GM19438 (cell line): Measurements from ENCODE around the gene TCF19.
"Not testable (repeated sequence)": the region's sequence is repeated elsewhere in the genome, so short reads cannot be mapped to it uniquely, and the experiment has no call there.

ENCODE experiments used
- ATAC-seq: cut with Tn5 transposase; IDR thresholded peaks from one replicate; pipeline ENCODE4 v1.9.1; 2021; ENCODE audit warnings: low read depth; ENCODE audit not compliant: unreplicated experiment

The TCF19 gene

GRCh38 chr6:31175971-31176370 is 17.6 kb downstream of the TCF19 start:
- ATAC-seq: no peak

- ATAC-seq: no peak
These were observed 20.0 kb downstream of the TCF19 start for GRCh38 chr6:31178143-31179041.

- no peak for ATAC-seq
These were observed 20.6 kb downstream of the TCF19 start for GRCh38 chr6:31179042-31179386.

GRCh38 chr6:31179896-31180295 is 21.5 kb downstream of the TCF19 start:
- no peak for ATAC-seq

- no peak for ATAC-seq
These were observed 22.1 kb downstream of the TCF19 start for GRCh38 chr6:31180500-31180899.

- ATAC-seq: not testable (repeated sequence)
These were observed 24.9 kb downstream of the TCF19 start for GRCh38 chr6:31183287-31183686.

- ATAC-seq: not testable (repeated sequence)
These were observed 25.5 kb downstream of the TCF19 start for GRCh38 chr6:31183859-31184258.

- not testable (repeated sequence) for ATAC-seq
These were observed 27.3 kb downstream of the TCF19 start for GRCh38 chr6:31185695-31186051.

- ATAC-seq: no peak
These were observed 27.8 kb downstream of the TCF19 start for GRCh38 chr6:31186052-31186734.

GRCh38 chr6:31187780-31188194 is 29.4 kb downstream of the TCF19 start:
- no peak for ATAC-seq

GRCh38 chr6:31189223-31189622 is 30.8 kb downstream of the TCF19 start:
- not testable (repeated sequence) for ATAC-seq

GRCh38 chr6:31190488-31190887 is 32.1 kb downstream of the TCF19 start:
- ATAC-seq: peak; percentile 65

- not testable (repeated sequence) for ATAC-seq
These were observed 34.2 kb downstream of the TCF19 start for GRCh38 chr6:31192431-31193105.

- no peak for ATAC-seq
These were observed 34.8 kb downstream of the TCF19 start for GRCh38 chr6:31193206-31193605.

GRCh38 chr6:31194061-31194834 is 35.9 kb downstream of the TCF19 start:
- no peak for ATAC-seq

GRCh38 chr6:31195308-31195979 is 37.1 kb downstream of the TCF19 start:
- not testable (repeated sequence) for ATAC-seq

- ATAC-seq: not testable (repeated sequence)
These were observed 38.0 kb downstream of the TCF19 start for GRCh38 chr6:31196251-31197022.

- ATAC-seq: peak; percentile 58
These were observed 39.3 kb downstream of the TCF19 start for GRCh38 chr6:31197559-31198305.

- ATAC-seq: not testable (repeated sequence)
These were observed 40.7 kb downstream of the TCF19 start for GRCh38 chr6:31199105-31199452.
